IPS-11a (cell line): Measurements from ENCODE around the gene PKP3.
"Not testable (repeated sequence)": the region's sequence is repeated elsewhere in the genome, so short reads cannot be mapped to it uniquely, and the experiment has no call there.

Experiments used
- H3K4me3 ChIP-seq: one replicate; pipeline ENCODE4 v1.5.1; 2013; ENCODE audit warnings: low read depth, low read length, control low read depth

PKP3 gene

GRCh38 chr11:409600-410483 lies 15.8 kb downstream of the PKP3 start:
- no peak overlapping the region for H3K4me3 ChIP-seq

- H3K4me3 ChIP-seq = not testable (repeated sequence)
Observed at GRCh38 chr11:410711-411110, 16.7 kb downstream of the PKP3 start.

GRCh38 chr11:411520-411919 lies 17.5 kb downstream of the PKP3 start:
- H3K4me3 ChIP-seq = not testable (repeated sequence)

GRCh38 chr11:412641-413119 lies 18.7 kb downstream of the PKP3 start:
- no peak overlapping the region for H3K4me3 ChIP-seq

GRCh38 chr11:413120-414081 lies 19.4 kb downstream of the PKP3 start:
- H3K4me3 ChIP-seq = no peak overlapping the region

- H3K4me3 ChIP-seq = no peak overlapping the region
Observed at GRCh38 chr11:414318-414857, 20.4 kb downstream of the PKP3 start.

- no peak overlapping the region for H3K4me3 ChIP-seq
Observed at GRCh38 chr11:415640-416041, 21.6 kb downstream of the PKP3 start.

- peak overlapping the region; percentile 56 for H3K4me3 ChIP-seq
Observed at GRCh38 chr11:416051-416756, 22.2 kb downstream of the PKP3 start.

GRCh38 chr11:416757-417621 lies 23.0 kb downstream of the PKP3 start:
- peak overlapping the region; percentile 56 for H3K4me3 ChIP-seq

GRCh38 chr11:417652-418342 lies 23.8 kb downstream of the PKP3 start:
- H3K4me3 ChIP-seq = no peak overlapping the region

- no peak overlapping the region for H3K4me3 ChIP-seq
Observed at GRCh38 chr11:418343-419247, 24.6 kb downstream of the PKP3 start.

GRCh38 chr11:419248-420005 lies 25.4 kb downstream of the PKP3 start:
- H3K4me3 ChIP-seq = no peak overlapping the region

- H3K4me3 ChIP-seq = no peak overlapping the region
Observed at GRCh38 chr11:420054-420910, 26.3 kb downstream of the PKP3 start.

- no peak overlapping the region for H3K4me3 ChIP-seq
Observed at GRCh38 chr11:420911-421321, 26.9 kb downstream of the PKP3 start.

- H3K4me3 ChIP-seq = no peak overlapping the region
Observed at GRCh38 chr11:422249-422656, 28.2 kb downstream of the PKP3 start.

- H3K4me3 ChIP-seq = no peak overlapping the region
Observed at GRCh38 chr11:424232-424631, 30.2 kb downstream of the PKP3 start.
